Hippocampal formation (tissue), 2 donors: Measurements from ENCODE around the gene RHOT2.
"Not testable (repeated sequence)": the region's sequence is repeated elsewhere in the genome, so short reads cannot be mapped to it uniquely, and the experiment has no call there.

ENCODE experiments used
- DNase-seq, 2 donors: peaks; one replicate each; lab custom pipeline; 2025; lab: John Stamatoyannopoulos, UW

Gene RHOT2

DNA sequence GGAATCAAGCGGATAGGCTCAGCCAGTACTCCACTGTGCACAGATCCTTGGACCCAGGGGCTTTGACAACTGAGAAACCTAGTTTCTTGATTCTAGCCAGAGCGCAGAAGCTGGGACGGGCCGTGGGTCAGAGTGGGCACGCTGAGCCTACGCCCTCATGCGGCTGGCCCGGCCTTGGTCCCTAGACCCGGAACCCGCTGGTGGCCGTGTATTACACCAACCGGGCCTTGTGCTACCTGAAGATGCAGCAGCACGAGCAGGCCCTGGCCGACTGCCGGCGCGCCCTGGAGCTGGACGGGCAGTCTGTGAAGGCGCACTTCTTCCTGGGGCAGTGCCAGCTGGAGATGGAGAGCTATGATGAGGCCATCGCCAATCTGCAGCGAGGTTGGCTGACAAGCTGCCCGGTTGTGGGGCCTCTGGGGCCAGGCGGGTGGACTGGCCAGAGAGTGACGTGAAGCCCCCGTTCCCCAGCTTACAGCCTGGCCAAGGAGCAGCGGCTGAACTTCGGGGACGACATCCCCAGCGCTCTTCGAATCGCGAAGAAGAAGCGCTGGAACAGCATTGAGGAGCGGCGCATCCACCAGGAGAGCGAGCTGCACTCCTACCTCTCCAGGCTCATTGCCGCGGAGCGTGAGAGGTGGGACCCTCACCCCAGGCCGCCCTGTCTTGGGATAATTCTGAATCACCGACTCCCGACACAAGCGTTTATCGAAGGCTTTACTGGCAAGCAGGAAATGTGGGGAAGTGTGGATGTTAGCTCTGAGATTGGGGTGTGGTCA lies 13.2 kb downstream of the RHOT2 start:
- no peak for DNase-seq

DNA sequence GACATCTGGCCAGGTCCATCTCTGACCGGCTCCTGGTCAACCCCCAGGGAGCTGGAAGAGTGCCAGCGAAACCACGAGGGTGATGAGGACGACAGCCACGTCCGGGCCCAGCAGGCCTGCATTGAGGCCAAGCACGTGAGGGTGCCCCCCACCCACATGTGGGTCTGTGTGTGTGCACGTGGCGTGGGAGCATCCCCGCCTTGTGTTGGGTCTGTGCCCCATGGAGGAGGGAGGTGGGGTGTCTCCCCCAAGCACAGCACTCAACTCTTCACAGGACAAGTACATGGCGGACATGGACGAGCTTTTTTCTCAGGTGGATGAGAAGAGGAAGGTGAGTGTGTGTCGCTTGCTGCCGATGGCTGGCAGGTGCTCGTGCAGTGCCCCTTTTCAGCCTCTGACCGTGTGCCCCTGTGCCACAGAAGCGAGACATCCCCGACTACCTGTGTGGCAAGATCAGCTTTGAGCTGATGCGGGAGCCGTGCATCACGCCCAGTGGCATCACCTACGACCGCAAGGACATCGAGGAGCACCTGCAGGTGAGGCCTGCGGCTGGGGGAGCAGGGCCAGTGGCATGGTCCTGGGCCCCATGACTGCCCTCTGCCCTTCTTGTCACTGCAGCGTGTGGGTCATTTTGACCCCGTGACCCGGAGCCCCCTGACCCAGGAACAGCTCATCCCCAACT lies 14.0 kb downstream of the RHOT2 start:
- DNase-seq: no peak

GRCh38 chr16:682493-683395 lies 14.8 kb downstream of the RHOT2 start:
- no peak for DNase-seq

DNA sequence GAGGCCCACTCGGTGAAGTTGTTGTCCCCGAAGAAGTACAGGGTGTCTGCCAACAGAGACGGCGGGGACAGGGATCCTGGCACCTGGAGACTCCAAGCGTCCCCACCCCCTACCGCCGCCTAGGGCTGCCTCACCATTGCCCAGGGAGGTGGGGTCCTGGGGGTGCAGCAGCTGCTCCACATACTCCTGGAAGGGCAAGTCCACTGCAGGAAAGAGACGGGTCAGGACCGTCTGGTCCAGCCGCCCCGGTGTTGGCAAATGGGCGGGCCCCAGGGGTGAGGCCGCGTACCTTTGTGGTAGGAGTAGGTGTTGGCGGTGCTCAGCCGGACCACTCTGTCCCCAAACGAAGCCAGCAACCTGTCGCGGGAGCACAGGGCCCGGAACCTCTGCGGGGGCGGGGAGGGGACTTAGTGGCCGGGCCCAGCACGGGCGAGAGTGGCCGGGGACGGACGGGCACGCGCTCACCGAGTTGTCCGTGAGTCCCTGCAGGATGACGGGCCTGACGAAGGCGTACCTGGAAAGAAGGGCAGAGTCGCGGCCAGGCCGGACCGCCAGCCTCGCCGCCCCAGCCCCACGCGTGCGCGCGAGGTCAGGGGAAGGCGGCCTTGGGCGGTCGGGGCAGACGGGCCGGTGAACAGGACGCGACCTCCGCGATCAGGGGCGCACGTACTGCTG lies 15.6 kb downstream of the RHOT2 start:
- DNase-seq: no peak

- DNase-seq: peak; percentile 89 to 93
These were observed 16.3 kb downstream of the RHOT2 start, which contains the start of gene JMJD8 for GRCh38 chr16:684071-684794. JMJD8 (minus strand) TSS chr16:684334; CDS start chr16:684319, 15 bp downstream.

DNA sequence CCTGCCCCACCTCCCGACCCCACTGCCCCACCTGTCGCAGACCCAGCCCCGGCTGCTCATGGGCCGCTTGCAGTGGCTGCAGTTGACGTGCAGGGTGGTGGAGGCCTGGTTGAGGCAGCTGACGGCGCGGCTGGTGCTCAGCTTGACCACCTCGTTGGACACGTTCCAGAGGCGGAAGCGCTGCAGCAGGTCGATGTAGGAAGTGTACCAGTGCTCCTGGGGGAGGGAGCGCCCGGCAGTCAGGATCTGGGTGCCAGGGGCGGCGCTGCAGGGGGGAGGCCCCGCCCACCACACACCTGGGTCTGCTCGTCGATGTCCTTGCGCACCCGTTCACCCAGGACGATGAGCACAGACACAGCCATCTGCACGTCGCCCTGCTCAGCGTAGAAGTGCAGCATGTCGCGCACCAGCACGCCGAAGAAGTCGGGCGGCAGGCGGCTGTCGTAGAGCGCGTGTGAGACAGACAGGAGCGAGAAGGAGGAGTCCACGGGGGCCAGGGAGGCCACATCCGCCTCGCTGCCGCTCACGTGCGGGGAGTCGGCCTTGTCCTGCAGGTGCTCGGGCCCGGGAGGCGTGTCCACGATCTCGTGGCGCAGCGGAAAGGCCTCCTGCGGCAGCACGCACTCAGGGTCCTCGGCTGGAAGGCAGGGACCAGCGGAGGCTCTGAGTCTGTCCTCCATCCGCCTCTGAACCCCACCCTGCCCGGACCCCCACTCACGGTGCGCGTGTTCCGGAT lies 17.2 kb downstream of the RHOT2 start:
- no peak for DNase-seq

GRCh38 chr16:685967-686366 lies 18.0 kb downstream of the RHOT2 start:
- no peak for DNase-seq

GRCh38 chr16:686459-687260 lies 18.7 kb downstream of the RHOT2 start:
- DNase-seq: no peak

DNA sequence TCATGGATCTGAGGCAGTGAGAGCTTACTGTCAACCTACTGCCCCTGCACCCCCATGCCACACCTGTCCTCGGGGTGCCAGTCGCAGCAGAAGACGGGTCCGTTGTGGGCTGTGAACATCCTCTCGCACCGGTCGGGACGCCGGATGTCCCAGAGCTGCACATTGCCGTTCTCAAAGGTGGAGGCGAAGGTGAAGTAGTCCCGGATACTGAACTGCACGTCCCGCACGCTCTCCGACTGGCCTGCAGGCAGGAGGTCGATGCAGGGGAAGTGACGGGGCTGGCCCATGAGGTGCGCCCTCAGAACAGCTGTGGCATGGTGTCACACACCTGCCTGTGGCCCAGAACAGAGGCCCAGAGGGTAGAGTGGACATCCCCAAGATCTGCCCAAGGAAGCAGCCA lies 19.6 kb downstream of the RHOT2 start:
- no peak for DNase-seq

DNA sequence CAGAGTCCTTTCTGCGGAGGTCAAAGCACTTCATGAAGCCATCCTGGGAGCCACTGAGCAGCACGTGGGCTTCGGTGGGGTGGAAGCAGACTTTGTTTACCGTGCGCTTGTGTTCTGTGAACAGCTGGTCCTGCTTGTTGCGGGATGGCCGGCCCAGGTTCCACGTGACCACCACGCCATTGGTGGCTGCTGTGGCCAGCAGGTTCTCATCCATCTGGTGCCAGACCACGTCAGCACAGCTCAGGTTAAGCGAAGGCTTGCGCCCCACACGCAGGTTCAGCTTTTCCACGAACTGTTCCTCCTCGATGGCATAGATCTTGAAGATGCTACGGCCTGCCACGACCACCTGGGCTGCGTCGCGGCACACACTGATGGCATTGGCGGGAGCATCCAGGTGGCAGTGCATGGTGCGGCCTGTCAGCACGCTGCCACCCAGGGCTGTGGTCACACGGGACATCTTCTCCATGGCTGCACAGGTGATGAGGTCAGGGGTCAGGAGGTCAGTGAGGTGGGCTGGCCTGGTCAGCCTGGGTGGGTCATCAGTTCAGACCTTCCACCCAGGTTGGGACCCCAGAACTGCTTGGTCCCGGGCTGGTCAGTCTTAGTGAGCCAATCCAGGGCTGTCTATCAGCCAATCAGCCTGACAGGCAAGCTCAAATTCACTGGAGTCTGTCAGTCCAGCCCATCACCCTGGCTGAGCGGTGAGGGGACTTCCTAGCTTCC lies 21.4 kb downstream of the RHOT2 start:
- no peak for DNase-seq

GRCh38 chr16:691242-691641 lies 23.3 kb downstream of the RHOT2 start:
- DNase-seq: not testable (repeated sequence)

DNA sequence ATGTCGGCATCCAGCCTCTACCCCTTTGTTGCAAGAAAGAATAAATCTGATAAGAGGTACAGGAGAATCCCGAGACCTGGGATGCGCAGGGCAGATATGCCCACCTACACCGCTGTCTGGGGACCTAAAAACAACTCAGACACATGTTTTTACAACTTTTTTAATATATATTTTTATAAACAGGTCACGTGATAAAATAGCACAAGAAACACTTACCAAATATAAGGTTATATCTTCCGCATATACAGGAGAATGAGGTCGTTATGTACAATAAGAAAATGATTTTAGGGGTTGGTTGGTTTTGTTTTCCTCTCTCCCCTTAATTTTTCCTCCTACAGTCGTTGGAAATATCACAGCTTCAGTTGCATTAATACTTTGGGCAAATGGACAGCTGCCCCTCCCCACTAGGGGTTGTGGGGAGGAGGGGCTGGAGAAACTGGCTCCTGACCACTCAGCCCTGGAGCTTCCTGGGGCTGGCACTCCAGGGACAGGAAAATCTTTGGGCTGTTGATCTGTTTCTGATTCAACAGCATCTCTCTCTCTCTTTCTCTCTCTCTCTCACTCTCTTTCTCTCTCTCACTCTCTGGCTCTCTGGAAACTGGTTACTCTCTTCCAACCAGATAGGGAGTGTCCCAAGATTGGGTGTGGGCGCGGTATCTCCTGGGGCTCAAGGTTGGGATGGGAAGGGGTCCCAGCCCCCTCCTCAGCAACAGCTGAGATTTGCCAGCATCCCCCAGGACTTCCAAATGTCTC lies 24.6 kb downstream of the RHOT2 start:
- DNase-seq: no peak

DNA sequence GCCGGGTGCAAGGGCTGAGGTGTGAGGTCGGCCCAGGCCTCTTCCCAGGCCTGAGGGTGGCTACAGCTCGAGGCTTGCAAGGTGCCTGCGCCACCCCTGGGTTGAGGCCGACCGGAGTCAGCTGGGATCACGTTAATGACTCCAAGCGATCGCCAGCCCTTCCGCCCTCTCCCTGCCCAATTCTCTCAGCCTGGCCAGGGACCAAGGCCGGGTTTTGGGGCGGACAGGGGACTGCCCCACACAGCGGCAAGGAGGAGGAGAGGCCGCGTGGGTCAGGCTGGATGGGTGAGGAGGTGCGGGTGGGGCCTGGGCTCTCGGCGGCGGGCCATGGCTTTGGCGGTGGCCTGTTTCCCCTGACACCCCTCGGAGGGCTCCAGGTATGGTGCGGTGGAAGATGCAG lies 25.4 kb downstream of the RHOT2 start:
- no peak for DNase-seq

DNA sequence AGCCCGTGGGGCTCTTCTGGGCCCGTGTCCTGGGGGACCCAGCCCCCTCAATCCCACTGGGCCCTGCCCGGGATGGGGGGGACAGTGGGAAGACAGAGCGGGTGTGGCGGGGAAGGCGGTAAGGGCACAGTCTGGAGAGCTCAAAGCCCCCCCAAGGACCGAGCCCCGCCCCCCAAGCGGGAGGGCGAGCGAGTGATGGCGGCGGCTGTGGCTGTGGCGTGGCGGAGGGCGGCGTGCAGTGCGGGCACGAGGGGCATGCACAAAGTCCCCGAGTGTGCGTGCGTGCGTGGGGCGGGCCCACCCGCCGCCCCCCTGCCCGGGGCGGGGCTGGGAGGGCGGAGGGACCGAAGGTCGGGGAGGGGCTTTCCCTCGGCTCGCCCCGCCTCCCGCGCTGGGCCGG lies 25.8 kb downstream of the RHOT2 start:
- DNase-seq: no peak

GRCh38 chr16:694187-694862 lies 26.4 kb downstream of the RHOT2 start:
- DNase-seq: no peak

- DNase-seq: no peak
These were observed 27.0 kb downstream of the RHOT2 start for GRCh38 chr16:694863-695354.

DNA sequence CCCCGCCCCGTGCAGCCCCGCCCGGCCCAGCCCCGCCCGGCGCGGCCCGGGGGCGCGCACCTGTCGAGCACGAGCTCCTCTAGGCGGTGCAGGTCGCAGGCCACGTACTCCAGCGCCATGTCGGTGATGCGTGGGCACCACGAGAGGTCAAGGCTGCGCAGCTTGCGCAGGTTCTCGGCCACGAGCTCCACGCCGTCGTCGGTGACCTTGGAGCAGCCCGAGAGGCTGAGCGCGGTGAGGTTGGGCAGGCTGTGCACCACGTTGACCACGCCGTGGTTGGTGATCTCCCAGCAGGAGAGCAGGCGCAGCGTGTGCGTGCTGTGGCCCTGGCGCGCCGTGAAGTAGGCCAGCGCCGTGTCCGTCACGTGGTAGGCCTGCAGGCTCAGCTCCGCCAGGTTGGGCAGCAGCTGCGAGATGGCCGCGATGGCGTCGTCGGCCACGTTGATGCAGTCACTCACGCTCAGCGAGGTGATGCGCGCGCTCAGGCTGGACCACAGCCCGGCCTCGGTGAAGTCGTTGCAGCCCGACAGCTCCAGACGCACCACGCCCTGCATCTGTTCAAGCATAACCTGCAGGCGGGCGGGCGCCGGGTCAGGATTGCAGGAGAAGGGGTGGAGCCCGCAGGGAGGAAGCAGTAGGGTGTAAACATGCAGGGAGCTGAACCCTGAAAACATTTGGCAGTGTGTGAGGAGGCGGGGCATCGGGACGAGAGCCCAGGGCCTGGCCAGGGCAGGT lies 27.6 kb downstream of the RHOT2 start:
- DNase-seq: no peak
